Glutamatergic neuron (in vitro differentiated cells): ENCODE data around the gene RPS23. TPM values are rescaled to one million over a fixed set of nuclear protein-coding genes. Genes with fewer than 3 reads are reported as not detected.

Source experiments
- DNase-seq: peaks from one replicate; pipeline ENCODE4 v3.0.0; 2022
- H3K27ac Mint-ChIP-seq: one replicate; pipeline ENCODE4 v1.8.0; 2020; ENCODE audit warnings: mild to moderate bottlenecking, mixed read lengths, inconsistent platforms; ENCODE audit not compliant: unreplicated experiment
- H3K27me3 Mint-ChIP-seq: one replicate; pipeline ENCODE4 v1.8.0; 2020; ENCODE audit warnings: mild to moderate bottlenecking, moderate library complexity, mixed read lengths, inconsistent platforms; ENCODE audit not compliant: unreplicated experiment
- H3K36me3 Mint-ChIP-seq: one replicate; pipeline ENCODE4 v1.8.0; 2020; ENCODE audit warnings: mild to moderate bottlenecking, mixed read lengths, inconsistent platforms; ENCODE audit not compliant: unreplicated experiment
- H3K4me1 Mint-ChIP-seq: one replicate; pipeline ENCODE4 v1.8.0; 2020; ENCODE audit warnings: mild to moderate bottlenecking, low read depth, mixed read lengths, inconsistent platforms; ENCODE audit not compliant: unreplicated experiment
- H3K4me3 Mint-ChIP-seq: one replicate; pipeline ENCODE4 v1.8.0; 2020; ENCODE audit warnings: mild to moderate bottlenecking, mixed read lengths, inconsistent platforms; ENCODE audit not compliant: unreplicated experiment
- H3K9me3 Mint-ChIP-seq: one replicate; pipeline ENCODE4 v1.8.0; 2020; ENCODE audit warnings: mild to moderate bottlenecking, moderate library complexity, mixed read lengths, inconsistent platforms; ENCODE audit not compliant: unreplicated experiment
- total RNA-seq: library from RNA; stranded (reverse); fragmentation: NEBNext Ultra II Directional; extraction: Animal tissue kit (Norgen Biotek cat#: 25700); gene quantifications from one replicate; pipeline ENCODE4 v1.2.1, GENCODE V29; 2021; ENCODE audit not compliant: unreplicated experiment
- TF ChIP-seq, protein P1 (sequence below): fragments of 200-600 bp; sonication (generic); IDR thresholded peaks from one replicate; pipeline ENCODE4 v1.5.0; 2021; ENCODE audit not compliant: partially characterized antibody, unreplicated experiment

The RPS23 gene
- total RNA-seq, 1 donor from 2014 or later = 1,149 TPM

- H3K36me3 Mint-ChIP-seq = no peaks in the 10 kb centered on the region
- H3K4me1 Mint-ChIP-seq = peaks cover 4% of the 10 kb centered on the region
- TF ChIP-seq, protein P1, sequence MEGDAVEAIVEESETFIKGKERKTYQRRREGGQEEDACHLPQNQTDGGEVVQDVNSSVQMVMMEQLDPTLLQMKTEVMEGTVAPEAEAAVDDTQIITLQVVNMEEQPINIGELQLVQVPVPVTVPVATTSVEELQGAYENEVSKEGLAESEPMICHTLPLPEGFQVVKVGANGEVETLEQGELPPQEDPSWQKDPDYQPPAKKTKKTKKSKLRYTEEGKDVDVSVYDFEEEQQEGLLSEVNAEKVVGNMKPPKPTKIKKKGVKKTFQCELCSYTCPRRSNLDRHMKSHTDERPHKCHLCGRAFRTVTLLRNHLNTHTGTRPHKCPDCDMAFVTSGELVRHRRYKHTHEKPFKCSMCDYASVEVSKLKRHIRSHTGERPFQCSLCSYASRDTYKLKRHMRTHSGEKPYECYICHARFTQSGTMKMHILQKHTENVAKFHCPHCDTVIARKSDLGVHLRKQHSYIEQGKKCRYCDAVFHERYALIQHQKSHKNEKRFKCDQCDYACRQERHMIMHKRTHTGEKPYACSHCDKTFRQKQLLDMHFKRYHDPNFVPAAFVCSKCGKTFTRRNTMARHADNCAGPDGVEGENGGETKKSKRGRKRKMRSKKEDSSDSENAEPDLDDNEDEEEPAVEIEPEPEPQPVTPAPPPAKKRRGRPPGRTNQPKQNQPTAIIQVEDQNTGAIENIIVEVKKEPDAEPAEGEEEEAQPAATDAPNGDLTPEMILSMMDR = no peak
- no peak overlapping the region for H3K4me3 Mint-ChIP-seq
- no peak overlapping the region for H3K27ac Mint-ChIP-seq
- H3K27me3 Mint-ChIP-seq = no peaks in the 10 kb centered on the region
- no peak for DNase-seq
- no peaks in the 10 kb centered on the region for H3K9me3 Mint-ChIP-seq
These were observed 20.5 kb upstream of the RPS23 start for GRCh38 chr5:82298668-82299067.

DNA sequence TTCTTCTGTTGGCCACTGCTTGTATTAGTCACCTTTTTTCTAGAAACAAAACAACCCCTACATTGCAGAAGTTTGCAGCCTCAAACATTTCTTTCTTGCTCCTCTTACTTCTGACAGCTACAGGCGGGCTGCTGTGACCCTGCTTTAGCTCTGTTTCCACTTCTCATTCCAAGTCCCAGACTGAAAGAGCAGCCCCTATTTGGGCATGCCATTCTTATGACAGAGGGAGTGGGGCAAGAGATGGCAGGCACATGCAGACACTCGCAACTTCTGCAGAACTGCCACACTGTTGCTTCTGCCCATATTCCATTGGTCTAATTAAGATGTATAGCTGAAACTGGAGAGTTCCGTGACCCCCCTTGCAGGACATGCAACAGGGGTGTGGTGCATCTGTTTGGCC is 19.6 kb upstream of the RPS23 start:
- Mint-ChIP-seq H3K4me3 (no peak overlapping the region), H3K36me3 (no peaks in the 10 kb centered on the region), H3K4me1 (peaks cover 4% of the 10 kb centered on the region), H3K27ac (no peak overlapping the region), H3K9me3 (no peaks in the 10 kb centered on the region), H3K27me3 (no peaks in the 10 kb centered on the region)
- no peak for DNase-seq
- TF ChIP-seq, protein P1 = no peak

GRCh38 chr5:82296929-82297328 is 18.8 kb upstream of the RPS23 start:
- DNase-seq = no peak
- Mint-ChIP-seq H3K27ac (no peak overlapping the region), H3K36me3 (no peaks in the 10 kb centered on the region), H3K27me3 (no peaks in the 10 kb centered on the region), H3K9me3 (no peaks in the 10 kb centered on the region), H3K4me3 (no peak overlapping the region), H3K4me1 (peaks cover 4% of the 10 kb centered on the region)
- TF ChIP-seq, protein P1 = no peak

DNA sequence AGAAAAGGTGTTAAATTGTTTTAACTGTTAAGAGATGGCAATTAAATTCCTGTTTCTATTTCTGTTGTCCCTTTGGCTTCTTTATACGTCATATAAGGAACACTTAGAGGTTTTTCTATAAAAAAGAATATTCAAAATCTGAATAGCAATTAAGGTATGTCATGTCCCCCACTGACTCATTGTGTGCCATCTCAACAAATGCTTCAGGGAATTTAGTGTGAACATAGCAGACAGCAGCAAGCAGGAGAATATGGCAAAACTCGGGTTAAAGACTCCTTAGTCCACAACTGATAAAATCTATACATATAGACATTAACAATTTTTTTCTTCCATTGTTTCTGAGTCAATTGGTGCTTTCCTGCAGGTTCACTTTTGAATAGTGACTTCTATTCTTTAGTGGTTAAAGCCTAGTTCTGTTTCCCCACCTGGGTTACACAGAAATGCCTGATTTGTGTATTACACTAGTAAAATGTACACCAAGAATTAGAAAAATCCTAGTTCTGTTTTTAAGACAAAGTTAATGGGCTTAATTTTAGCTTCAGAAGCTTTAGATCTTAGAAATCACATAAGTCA is 17.9 kb upstream of the RPS23 start:
- Mint-ChIP-seq H3K27me3 (no peaks in the 10 kb centered on the region), H3K4me3 (no peak overlapping the region), H3K4me1 (peaks cover 4% of the 10 kb centered on the region), H3K36me3 (no peaks in the 10 kb centered on the region), H3K27ac (no peak overlapping the region), H3K9me3 (no peaks in the 10 kb centered on the region)
- TF ChIP-seq, protein P1 = no peak
- DNase-seq = no peak

- H3K27ac Mint-ChIP-seq = no peak overlapping the region
- DNase-seq = no peak
These were observed 17.0 kb upstream of the RPS23 start for GRCh38 chr5:82295144-82295543.

More at GRCh38 chr5:82295144-82295543, 17.0 kb upstream of the RPS23 start:
- peaks cover 4% of the 10 kb centered on the region for H3K4me1 Mint-ChIP-seq
- H3K4me3 Mint-ChIP-seq = no peak overlapping the region
- no peaks in the 10 kb centered on the region for H3K36me3 Mint-ChIP-seq
- no peaks in the 10 kb centered on the region for H3K27me3 Mint-ChIP-seq
- no peaks in the 10 kb centered on the region for H3K9me3 Mint-ChIP-seq
- TF ChIP-seq, protein P1 = no peak
